ENCODE data around the gene MYOM1.

MYOM1 gene

DNA sequence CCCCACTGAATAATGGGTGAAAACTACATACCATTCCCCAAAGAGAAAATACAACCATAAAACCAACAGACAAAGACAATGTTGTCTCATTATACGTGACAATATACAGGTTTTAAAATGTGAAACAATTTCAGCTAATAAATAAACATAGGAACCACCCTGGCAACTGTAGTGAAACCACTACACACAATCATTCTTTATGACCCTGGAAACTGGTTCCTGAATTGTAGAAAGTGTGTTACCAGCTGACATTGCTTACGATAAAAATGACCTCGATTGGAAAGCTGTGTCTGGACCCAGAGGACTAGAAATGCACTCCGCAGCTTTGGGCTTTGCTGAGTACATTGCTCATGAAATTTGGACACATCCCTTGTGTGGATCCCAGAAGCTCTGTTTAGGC, 132.9 kb downstream of the MYOM1 start:
- TF ChIP-seq CTCF (IDR thresholded peaks at IDR 0.05; ENCODE audit: control insufficient read depth, insufficient read depth, low read depth, low read length, missing control alignments), result no peak
- DNase-seq (ENCODE audit: low read depth), result no peak
- no peak overlapping the region for H3K4me3 ChIP-seq (ENCODE audit: control insufficient read depth, low read depth, low read length)

- DNase-seq (ENCODE audit: low read depth), result no peak
- no peak overlapping the region for H3K4me3 ChIP-seq (ENCODE audit: control insufficient read depth, low read depth, low read length)
- no peak for TF ChIP-seq CTCF (IDR thresholded peaks at IDR 0.05; ENCODE audit: control insufficient read depth, insufficient read depth, low read depth, low read length, missing control alignments)
Observed at GRCh38 chr18:3085612-3086011, 134.2 kb downstream of the MYOM1 start.

DNA sequence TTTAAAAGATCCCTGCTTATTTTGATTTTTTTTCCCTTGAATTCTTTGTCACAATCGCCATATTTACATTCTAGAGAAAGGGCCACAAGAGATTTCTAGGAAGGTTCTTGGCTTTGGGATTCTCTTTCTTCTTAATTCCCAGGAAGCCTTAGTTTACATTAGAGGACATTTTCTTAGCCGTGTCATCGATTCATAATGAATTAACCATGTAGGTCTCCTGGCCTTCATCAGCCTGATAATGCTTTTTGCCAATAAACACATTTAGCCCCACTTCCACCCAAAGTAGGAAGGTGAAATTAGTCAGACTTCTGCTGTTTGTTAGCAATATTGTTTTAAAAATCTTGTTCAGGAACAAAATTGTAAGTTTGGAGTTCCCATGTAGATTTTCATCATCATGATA, 135.6 kb downstream of the MYOM1 start:
- TF ChIP-seq CTCF (IDR thresholded peaks at IDR 0.05; ENCODE audit: control insufficient read depth, insufficient read depth, low read depth, low read length, missing control alignments), result no peak

DNA sequence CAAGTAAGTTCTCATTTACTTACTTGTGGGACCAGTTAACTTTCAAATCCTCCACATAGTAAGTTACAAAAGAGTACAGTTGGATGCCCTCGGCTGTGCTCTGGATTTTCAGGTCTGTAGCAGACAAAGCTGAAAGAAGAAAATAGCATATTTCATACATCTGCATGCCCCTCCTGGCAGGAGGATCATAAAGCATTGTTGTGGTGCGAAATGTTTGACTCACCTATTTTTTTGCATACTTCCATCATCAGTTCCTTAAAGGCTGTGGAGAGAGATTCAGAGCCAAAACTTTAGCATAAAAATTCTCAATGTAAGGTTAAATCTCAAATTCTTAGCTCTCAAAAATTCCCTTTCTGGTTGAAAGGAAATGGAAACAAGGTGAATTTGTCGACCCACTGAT, 136.0 kb downstream of the MYOM1 start:
- no peak for TF ChIP-seq CTCF (IDR thresholded peaks at IDR 0.05; ENCODE audit: control insufficient read depth, insufficient read depth, low read depth, low read length, missing control alignments)
- no peak overlapping the region for H3K4me3 ChIP-seq (ENCODE audit: control insufficient read depth, low read depth, low read length)
- DNase-seq (ENCODE audit: low read depth), result no peak

More for the DNA sequence above, 135.6 kb downstream of the MYOM1 start:
- DNase-seq (ENCODE audit: low read depth), result no peak
- H3K4me3 ChIP-seq (ENCODE audit: control insufficient read depth, low read depth, low read length), result no peak overlapping the region

DNA sequence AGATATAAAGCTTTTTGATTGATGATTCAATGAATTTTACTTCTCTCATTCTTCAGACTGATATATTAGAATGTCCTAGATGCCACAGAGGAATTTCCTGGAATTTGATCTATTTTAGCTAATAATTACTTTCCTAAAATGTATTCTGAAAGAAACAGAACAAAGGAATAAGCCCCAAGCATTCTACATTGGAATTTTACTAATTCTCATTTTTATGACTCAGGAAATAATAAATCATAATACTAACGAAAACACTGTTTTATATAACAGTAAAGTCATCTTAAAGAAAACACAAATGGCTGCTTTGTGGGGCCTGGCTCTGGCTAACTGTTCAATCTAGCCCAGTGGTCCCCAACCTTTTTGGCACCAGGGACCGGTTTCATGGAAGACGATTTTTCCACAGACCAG, 138.2 kb downstream of the MYOM1 start:
- no peak for TF ChIP-seq CTCF (IDR thresholded peaks at IDR 0.05; ENCODE audit: control insufficient read depth, insufficient read depth, low read depth, low read length, missing control alignments)
- H3K4me3 ChIP-seq (ENCODE audit: control insufficient read depth, low read depth, low read length), result no peak overlapping the region
- DNase-seq (ENCODE audit: low read depth), result no peak

- TF ChIP-seq CTCF (IDR thresholded peaks at IDR 0.05; ENCODE audit: control insufficient read depth, insufficient read depth, low read depth, low read length, missing control alignments), result no peak
- H3K4me3 ChIP-seq (ENCODE audit: control insufficient read depth, low read depth, low read length), result no peak overlapping the region
- DNase-seq (ENCODE audit: low read depth), result no peak
Observed at GRCh38 chr18:3079653-3080052, 140.1 kb downstream of the MYOM1 start.

DNA sequence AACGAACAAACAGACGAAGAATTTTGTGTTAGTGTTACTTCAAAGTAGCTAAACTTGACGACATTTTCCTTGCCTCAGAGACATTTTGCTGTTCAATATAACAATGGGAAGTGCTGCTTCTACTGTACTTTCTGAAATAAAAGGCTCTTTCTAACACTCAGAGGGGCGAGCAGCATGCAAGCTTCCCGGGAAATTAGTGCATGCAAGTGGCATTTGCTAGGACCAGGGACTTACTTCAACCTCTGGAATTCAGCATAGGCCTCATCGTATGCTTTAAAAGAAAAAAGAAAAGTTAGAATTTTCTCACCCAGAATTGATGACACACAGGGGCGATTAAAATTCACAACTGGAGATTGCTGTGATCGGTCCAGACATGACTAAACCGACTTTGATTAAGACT, 144.3 kb downstream of the MYOM1 start:
- DNase-seq (ENCODE audit: low read depth), result no peak
- no peak overlapping the region for H3K4me3 ChIP-seq (ENCODE audit: control insufficient read depth, low read depth, low read length)

More for the DNA sequence above, 144.3 kb downstream of the MYOM1 start:
- no peak for TF ChIP-seq CTCF (IDR thresholded peaks at IDR 0.05; ENCODE audit: control insufficient read depth, insufficient read depth, low read depth, low read length, missing control alignments)

Measured in AG09309 (cell line).